Brain microvascular endothelial cell (primary cell): ENCODE data around the gene TMPRSS12.
"Not testable (repeated sequence)": the region's sequence is repeated elsewhere in the genome, so short reads cannot be mapped to it uniquely, and the experiment has no call there.

Experiments used
- DNase-seq: peaks from one replicate; pipeline ENCODE4 v3.0.0-alpha.2; 2020
- H3K27ac ChIP-seq: fragments of 250-450 bp; sonication (Bioruptor Pico); 2 replicates; pipeline ENCODE4 v1.5.1; 2020; ENCODE audit warnings: mild to moderate bottlenecking, moderate library complexity
- H3K27me3 ChIP-seq: fragments of 250-450 bp; sonication (Bioruptor Pico); replicated peaks from 2 replicates; pipeline ENCODE4 v1.5.1; 2020; ENCODE audit warnings: mild to moderate bottlenecking
- H3K36me3 ChIP-seq: fragments of 250-450 bp; sonication (Bioruptor Pico); replicated peaks from 2 replicates; pipeline ENCODE4 v1.5.1; 2020; ENCODE audit warnings: mild to moderate bottlenecking
- H3K4me3 ChIP-seq: 2 replicates; pipeline ENCODE4 v1.5.1; 2011; ENCODE audit warnings: low read depth, mild to moderate bottlenecking, control low read depth, low read length, moderate library complexity
- in situ Hi-C: cut with HindIII; loops from 2 replicates; pipeline ENCODE4 v1.10.0; 2017; ENCODE audit warnings: low sequenced_read_pairs, low pct_ligation_motif_present
- TF ChIP-seq, protein P1 (sequence below): IDR thresholded peaks from 2 replicates; pipeline ENCODE4 v1.5.1; 2011; ENCODE audit warnings: low read depth, mild to moderate bottlenecking, moderate library complexity, low read length, control low read depth, inconsistent platforms; ENCODE audit errors: missing control alignments

TMPRSS12 gene

DNA sequence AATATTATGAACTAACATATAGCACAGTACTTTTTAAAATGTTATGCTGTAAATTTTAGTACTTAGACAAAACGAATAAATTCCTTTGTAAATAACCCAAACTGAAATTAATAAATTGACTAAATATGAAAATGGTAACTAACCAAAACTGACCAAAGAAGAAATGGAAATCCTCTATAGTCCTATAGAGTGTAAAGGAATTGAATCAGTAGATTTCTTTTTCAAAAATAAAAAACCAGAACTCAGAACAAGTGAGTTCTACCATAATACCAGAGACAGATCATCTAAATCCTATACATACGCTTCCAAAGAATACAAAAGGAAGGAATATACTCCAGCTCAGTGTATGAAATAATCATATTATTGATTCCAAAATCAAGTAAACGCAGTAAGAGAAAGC lies 39.8 kb downstream of the TMPRSS12 start:
- no peaks in the 10 kb centered on the region for H3K36me3 ChIP-seq
- no peak for DNase-seq
- no peaks in the 10 kb centered on the region for H3K27me3 ChIP-seq
- H3K27ac ChIP-seq = no peak overlapping the region
- in situ Hi-C loops = no loop called here
- TF ChIP-seq, protein P1, sequence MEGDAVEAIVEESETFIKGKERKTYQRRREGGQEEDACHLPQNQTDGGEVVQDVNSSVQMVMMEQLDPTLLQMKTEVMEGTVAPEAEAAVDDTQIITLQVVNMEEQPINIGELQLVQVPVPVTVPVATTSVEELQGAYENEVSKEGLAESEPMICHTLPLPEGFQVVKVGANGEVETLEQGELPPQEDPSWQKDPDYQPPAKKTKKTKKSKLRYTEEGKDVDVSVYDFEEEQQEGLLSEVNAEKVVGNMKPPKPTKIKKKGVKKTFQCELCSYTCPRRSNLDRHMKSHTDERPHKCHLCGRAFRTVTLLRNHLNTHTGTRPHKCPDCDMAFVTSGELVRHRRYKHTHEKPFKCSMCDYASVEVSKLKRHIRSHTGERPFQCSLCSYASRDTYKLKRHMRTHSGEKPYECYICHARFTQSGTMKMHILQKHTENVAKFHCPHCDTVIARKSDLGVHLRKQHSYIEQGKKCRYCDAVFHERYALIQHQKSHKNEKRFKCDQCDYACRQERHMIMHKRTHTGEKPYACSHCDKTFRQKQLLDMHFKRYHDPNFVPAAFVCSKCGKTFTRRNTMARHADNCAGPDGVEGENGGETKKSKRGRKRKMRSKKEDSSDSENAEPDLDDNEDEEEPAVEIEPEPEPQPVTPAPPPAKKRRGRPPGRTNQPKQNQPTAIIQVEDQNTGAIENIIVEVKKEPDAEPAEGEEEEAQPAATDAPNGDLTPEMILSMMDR = no peak
- H3K4me3 ChIP-seq = no peak overlapping the region

DNA sequence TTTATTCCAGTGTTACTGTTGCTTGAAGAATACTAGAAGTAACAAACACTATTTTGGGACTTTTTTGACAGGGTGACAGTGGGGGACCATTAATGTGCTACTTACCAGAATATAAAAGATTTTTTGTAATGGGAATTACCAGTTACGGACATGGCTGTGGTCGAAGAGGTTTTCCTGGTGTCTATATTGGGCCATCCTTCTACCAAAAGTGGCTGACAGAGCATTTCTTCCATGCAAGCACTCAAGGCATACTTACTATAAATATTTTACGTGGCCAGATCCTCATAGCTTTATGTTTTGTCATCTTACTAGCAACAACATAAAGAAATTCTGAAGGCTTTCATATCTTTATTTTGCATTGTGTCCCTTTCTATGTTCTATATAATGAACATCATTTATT lies 44.5 kb downstream of the TMPRSS12 start:
- TF ChIP-seq, protein P1 = no peak
- DNase-seq = no peak
- no peaks in the 10 kb centered on the region for H3K36me3 ChIP-seq
- no peaks in the 10 kb centered on the region for H3K27me3 ChIP-seq
- H3K27ac ChIP-seq = no peak overlapping the region
- H3K4me3 ChIP-seq = no peak overlapping the region
- in situ Hi-C loops = no loop called here

DNA sequence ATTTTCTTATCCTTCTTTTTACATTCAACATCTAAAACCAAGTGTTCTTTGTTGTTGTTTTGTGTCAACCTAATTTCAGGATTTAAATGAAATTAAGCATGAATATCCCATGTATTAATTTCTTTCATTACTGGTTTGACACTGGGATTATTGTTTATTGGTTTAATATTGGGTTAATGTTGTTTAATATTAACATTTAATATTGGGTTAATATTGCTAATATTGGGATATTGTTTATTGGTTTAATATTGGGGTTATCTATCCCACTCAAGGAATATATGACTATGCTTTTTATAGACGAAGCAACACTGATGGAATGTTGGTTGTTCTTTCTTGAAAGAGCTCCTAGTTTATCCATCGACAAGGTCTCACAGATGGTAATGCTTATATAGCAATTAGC lies 45.9 kb downstream of the TMPRSS12 start:
- no peak for DNase-seq
- Histone ChIP-seq H3K36me3 (no peaks in the 10 kb centered on the region), H3K27me3 (no peaks in the 10 kb centered on the region), H3K4me3 (no peak overlapping the region), H3K27ac (no peak overlapping the region)
- TF ChIP-seq, protein P1 = no peak
- in situ Hi-C loops = no loop called here

DNA sequence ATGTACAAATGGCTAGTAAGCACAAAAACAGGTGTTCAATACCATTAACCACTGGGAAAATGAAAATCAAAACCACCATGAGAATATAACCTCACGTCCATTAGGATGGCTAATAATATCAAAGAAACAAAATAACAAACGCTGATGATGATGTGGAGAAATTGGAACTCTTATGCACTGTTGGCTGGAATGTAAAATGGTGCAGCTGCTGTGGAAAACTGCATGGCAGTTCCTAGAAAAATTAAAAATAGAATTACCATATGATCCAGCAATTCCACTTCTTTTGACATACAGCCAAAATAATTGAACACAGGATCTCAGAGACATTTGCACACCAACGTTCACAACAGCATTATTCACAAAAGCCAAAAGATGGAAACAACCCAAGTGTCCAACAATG lies 51.5 kb downstream of the TMPRSS12 start:
- TF ChIP-seq, protein P1 = no peak
- in situ Hi-C loops = no loop called here

DNA sequence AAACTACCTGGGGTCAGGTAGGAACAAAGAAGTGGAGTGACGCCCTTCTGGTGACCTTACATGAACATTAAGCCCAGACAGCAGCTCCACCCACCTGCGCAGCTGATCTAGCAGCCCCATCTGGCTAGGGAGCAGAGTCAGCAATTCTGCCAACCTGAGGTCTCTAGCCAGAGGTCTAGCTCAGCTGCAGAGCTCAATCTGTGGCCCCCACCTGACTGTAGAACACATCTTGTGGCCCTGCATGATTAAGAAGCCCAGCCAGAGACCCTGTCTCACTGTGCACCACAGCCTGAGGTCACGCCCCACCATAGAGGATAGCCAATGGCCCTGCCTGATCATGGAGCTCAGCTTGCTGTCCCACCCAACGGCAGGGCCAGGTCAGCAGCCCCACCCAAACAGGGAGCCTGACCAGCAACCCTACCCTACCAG lies 59.0 kb downstream of the TMPRSS12 start:
- Histone ChIP-seq H3K27me3 (no peaks in the 10 kb centered on the region), H3K27ac (no peak overlapping the region), H3K36me3 (no peaks in the 10 kb centered on the region), H3K4me3 (no peak overlapping the region)
- DNase-seq = no peak
- TF ChIP-seq, protein P1 = no peak
- in situ Hi-C loops = no loop called here

More for the DNA sequence above, 51.5 kb downstream of the TMPRSS12 start:
- Histone ChIP-seq H3K4me3 (no peak overlapping the region), H3K27ac (no peak overlapping the region), H3K36me3 (no peaks in the 10 kb centered on the region), H3K27me3 (no peaks in the 10 kb centered on the region)
- DNase-seq = no peak

DNA sequence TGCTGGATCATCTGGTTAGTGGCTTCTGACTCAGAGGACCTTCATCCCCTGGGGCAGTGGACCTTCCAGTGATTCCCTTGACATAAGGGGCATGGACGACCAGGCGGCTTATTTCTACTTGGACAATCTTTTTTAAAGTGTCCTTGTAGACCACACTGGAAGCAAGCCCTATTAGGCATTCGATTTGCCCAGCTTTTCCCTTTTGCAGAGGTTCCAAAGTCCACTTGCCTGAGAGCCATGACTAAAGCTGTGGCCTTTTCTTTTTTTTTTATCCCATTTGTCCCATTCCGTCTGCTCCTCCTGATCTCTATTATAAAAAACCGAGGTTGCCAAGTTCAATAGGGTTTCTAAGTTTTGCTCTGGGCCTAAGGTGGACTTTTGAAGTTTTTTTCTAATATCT lies 65.8 kb downstream of the TMPRSS12 start:
- H3K4me3 ChIP-seq, in situ Hi-C loops, H3K27ac ChIP-seq, H3K36me3 ChIP-seq, DNase-seq, H3K27me3 ChIP-seq: not testable (repeated sequence)

DNA sequence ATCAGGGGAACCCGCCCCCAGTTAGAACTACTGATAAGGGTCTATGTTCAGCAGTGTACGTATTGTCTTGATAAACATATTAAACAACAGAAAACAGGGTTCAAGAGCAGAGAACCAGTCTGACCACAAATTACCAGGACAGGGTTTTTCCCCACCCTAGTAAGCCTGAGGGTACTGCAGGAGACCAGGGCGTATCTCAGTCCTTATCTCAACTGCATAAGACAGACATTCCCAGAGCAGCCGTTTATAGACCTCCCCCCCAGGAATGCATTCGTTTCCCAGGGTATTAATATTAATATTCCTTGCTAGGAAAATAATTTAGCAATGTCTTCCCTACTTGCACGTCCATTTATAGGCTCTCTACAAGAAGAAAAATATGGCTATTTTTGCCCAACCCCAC lies 69.6 kb downstream of the TMPRSS12 start:
- DNase-seq, in situ Hi-C loops: not testable (repeated sequence)

More for the DNA sequence above, 69.6 kb downstream of the TMPRSS12 start:
- H3K27me3 ChIP-seq, H3K27ac ChIP-seq, H3K4me3 ChIP-seq, H3K36me3 ChIP-seq: not testable (repeated sequence)
